HG02588 (cell line): ENCODE data around the gene STK11.

Experiments used
- ATAC-seq: cut with Tn5 transposase; IDR thresholded peaks from one replicate; pipeline ENCODE4 v1.9.1; 2021; ENCODE audit warnings: mild to moderate bottlenecking, moderate library complexity; ENCODE audit not compliant: unreplicated experiment

STK11 gene

DNA sequence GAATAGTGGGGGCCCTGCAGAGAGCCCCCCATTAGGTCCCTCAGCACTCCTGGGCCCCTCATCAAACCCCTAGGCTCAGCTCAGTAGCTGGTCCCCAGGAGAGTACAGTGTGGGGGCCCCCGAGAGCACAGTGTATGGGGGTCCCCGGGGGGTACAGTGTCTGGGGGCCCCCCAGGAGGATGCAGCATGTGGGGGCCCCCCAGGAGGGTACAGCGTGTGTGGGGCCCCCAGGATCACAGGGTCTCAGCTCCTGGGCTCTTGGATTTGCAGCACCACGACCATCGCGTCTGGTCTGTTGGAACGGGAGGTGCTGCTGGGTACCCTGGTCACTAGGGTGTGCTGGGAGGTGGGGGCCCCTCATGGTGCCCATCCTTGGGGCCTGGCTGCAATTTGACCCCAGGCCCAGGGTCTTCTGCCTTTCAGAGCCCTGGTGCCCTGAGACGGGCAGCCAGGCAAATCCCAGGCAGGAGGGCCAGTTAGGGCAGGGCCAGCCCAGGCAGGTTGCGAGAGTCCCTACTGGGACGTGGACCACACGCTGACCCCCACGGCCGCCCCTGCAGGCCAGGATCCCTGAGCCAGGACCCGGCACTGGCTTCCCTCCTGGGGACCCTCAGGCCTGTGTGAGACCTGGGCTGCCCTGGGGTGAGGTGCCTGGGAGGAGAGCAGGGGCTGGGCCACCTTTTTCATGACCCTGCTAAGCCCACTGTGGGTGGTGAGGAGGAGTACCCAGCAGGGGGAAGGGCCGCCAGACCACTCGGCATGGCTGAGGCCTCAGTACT is 18.7 kb downstream of the STK11 start:
- ATAC-seq = no peak

DNA sequence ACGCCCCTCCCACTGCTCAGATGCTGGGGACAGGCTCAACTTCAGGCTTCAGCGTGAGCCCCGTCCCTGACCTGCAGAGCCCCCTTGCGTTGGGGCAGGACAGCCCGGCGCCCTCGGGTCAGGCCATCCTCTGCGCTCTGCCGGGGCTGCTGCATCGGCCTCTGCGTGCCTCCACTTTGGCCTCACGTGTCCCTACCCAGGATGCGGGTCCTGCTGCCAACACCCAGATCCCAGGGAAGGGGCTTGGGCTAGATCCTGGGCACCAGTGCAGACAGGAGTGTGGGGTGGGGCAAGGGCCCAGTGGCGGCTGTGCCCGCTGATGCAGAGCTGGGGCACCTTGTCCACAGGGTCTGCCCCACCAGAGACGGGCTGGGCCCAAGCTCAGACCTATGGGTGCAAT is 19.3 kb downstream of the STK11 start:
- no peak for ATAC-seq

DNA sequence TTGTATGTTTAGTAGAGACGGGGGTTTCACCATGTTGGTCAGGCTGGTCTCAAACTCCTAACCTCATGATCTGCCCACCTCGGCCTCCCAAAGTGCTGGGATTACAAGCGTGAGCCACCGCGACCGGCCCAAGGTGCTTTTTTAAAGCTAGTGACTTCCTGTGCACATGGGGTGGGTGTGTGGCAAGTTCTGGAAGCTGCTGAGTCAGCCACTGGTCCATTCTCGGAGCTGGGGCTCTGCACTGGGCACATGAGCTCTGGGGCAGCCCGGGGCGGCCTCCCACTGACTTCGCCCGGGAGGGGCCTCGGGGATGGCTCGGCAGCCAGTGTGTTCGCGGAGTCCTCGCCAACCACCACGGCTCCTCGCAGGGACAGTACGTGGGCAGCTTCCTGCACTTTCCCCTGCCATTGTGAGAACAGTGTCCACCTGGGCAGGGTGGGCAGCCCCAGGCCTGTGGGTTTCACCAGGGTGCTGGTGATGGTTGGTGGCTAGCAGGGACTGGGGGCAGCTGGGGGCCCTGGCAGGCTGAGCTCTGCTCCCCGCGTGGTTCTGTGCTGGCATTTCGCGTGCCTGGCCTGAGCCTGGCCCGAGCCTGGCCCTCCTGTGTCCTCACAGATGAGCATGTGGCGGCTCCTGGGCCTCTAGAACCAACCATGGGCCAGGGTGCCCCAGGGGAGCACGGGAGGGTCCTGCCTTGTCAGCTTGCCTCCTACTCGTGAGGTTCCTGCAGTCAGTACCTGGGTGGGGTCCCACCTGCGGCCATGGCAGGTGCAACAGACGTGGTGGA is 20.1 kb downstream of the STK11 start:
- ATAC-seq = no peak

DNA sequence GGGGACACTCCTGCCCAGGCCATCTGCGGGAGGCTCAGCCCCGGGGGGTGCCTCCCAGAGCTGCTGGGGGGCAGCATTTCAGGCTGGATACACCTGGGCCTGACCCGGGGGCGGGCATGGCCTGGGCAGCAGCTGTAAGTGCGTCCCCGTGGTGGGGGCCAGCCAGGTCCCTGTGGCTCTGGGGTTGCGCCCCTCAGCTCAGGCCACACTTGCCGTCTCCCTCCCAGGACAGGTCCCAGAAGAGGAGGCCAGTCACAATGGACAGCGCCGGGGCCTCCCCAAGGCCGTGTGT is 20.6 kb downstream of the STK11 start:
- no peak for ATAC-seq

DNA sequence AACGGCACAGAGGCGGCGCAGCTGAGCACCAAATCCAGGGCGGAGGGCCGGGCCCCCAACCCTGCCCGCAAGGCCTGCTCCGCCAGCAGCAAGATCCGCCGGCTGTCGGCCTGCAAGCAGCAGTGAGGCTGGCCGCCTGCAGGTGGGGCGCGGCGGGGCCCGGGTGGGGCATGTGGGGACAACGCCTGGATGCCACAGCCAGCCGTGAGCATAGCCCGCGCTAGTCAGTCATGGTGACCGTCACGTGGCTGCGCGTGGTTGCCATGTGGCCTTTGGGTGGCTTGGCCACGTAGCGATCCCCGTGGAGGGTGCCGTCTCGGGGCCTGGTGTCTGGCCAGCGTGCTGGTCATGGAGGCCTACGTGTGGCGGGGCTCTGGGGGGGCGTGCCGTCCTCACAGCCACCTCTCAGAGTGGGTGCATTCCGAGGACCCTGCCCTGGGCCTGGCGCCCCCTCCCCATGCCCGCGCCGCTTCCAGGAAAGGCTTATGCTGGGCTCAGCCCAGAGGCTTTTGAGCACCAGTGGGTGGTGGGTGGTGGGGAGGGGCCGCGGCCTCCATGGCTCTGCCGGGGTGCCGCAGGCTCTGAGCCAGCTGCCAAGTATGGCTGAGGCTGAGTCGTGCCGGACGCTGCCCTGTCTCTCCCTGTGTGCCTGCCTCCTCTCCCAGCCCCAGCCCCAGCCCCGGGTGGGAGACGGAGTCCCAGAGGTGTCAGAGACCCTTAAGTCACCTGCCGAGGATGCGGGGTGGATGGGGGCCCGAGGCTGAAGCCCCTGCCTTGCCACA is 21.1 kb downstream of the STK11 start:
- ATAC-seq = no peak

DNA sequence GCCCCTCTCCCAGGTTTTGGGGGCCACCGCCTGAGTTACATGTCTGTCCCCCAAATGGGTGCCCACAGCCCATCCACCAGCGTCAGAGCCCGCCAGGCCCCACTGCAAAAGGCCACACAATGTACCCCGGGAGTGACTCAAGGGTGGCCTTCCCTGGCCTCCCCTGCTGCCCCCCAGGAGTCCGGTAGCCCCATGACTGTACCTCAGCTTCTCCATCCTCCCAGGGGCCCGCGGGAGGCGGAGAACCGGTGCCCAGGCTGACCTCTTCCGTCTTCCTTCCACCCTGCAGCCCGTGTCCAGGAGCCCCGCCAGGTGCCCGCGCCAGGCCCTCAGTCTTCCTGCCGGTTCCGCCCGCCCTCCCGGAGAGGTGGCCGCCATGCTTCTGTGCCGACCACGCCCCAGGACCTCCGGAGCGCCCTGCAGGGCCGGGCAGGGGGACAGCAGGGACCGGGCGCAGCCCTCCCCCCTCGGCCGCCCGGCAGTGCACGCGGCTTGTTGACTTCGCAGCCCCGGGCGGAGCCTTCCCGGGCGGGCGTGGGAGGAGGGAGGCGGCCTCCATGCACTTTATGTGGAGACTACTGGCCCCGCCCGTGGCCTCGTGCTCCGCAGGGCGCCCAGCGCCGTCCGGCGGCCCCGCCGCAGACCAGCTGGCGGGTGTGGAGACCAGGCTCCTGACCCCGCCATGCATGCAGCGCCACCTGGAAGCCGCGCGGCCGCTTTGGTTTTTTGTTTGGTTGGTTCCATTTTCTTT is 21.9 kb downstream of the STK11 start:
- no peak for ATAC-seq

DNA sequence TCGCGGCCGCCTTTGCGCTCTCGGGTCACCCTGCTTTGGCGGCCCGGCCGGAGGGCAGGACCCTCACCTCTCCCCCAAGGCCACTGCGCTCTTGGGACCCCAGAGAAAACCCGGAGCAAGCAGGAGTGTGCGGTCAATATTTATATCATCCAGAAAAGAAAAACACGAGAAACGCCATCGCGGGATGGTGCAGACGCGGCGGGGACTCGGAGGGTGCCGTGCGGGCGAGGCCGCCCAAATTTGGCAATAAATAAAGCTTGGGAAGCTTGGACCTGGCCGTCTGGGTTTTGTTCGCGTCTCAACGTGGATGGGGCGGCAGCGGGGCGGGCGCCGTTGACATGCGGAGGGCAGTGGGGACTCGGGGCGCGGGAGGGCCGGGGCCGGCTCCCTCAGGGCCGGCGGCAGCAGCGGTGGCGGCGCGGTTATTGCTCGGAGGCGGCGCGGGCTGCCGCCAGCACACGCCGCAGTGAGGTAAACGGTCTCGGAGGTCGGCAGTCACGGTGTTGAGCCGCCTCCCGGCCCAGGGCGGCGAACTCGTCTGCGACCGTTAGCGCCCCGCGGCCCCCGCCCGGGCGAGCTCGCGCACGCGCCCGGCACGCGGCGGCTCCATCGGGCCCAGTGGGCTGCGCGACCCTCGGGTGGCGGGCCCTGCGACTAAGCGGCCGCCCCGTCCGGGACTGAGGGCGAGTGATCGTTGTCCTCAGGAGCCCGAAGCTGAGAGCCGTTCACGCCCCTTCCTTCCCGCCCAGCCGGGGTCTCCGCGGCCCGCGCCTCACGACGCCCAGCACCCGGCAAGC is 22.8 kb downstream of the STK11 start:
- no peak for ATAC-seq

DNA sequence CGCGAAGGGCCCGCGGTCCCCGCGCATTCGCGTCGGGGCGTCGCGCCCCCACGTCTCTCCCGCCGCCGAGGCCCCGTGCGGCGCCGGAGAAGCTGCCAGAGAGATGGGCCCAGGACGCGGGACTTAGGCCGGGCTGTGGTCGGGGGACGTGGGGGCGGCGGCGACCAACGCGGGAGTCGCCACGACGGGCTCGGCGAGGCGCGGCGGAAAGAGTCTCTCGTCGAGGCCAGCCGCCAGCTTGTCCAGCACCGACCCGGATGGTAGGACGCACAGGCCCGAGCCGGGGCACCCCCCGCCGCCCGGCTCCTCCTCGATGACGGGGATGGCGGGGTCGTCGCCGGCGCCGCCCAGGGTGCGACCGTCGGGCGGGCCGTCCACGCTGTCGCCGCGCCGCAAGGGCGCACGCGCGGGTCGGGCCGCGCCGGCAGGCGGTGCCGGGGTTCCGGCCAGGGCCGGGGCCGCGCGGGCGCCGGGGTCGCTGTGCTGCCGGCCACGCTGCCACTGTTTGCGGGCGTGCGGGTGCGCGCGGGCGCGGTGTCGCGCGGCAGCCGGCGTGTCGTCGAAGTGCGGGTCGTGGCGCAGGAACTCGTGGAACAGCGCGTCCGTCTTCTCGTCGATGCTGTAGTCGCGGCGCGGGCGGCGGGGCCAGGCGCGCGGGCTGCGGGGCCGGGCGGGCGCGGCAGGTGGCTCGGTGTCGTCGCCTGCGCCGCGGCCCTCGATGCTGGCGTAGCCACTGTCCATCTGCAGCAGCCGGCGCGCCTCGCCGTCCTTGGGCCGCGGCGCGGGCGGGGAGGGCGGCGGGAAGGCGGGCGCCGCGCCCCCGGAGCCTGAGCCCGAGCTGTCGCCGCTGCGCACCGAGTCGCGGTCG is 23.7 kb downstream of the STK11 start:
- no peak for ATAC-seq

DNA sequence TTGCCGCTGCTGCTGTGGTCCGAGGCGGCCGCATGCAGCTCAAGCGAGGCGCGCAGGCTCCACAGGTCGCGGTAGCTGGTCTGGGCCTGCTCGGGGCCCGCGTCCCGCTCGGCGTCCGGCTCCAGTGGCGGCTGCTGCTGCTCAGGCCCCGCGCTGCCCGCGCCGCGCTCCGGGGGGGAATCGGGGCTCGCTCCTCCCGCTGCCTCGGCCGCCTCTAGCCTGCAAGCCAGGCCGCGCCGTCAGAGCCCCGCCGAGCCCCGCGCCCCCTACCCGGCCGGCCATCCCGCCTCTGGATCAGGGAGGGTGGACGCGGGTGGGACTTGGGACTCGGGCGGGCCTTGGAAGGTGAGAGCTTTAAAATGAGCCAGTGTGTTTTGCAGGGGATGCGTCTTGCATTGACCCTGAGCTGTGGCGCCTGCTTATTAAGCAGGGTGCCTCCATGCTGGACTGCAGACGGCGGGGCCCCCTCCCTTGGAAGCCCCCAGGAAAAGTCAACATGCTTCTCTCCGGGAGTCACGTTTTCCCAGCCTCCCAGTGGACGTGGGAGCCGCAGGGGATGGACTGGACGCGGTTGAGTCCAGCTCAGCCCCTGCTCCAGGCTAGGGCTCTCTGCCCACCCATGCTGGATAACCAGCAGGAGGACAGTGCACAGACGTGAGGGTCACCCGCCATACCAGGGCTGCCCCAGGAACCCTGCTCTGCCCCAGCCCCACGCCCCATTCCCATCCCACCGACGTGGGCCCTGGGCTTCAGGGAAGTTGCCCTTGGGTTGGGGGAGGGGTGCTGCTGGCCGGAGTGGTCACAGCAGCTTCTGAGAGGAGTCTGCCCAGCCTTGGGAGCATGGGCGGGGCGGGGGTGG is 24.6 kb downstream of the STK11 start:
- ATAC-seq = no peak

DNA sequence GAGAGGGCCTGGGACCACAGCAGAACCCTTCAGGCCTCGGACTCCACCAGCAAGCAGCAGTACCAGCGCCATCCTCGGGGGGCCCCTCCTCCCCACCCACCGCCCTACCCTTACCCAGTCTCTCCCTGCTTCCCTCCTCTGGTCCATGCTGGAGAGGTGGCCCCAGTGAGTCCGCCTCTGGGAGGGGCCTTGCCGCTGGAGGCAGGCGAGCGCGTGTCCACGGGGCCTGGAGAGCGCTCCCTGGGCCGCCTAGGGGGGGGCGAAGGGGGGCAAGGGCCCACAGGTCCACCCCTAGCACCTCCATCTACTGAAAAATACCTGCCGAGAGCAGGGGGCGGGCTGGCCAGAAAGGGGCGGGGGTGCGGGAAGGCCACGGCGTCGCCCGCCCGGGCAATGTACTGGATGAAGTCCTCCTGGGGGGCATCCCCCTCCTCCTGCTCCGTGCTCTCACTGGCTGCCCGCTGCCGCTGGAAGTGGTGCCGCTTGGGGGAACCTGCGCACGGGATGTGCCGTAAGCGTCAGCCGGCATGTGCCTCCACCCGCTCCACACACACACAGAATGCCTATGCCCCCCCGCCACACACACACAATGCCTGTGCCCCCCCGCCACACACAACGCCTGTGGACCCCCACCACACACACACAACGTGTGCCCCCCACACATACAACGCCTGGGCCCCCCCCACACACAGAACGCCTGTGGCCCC is 25.4 kb downstream of the STK11 start:
- no peak for ATAC-seq

DNA sequence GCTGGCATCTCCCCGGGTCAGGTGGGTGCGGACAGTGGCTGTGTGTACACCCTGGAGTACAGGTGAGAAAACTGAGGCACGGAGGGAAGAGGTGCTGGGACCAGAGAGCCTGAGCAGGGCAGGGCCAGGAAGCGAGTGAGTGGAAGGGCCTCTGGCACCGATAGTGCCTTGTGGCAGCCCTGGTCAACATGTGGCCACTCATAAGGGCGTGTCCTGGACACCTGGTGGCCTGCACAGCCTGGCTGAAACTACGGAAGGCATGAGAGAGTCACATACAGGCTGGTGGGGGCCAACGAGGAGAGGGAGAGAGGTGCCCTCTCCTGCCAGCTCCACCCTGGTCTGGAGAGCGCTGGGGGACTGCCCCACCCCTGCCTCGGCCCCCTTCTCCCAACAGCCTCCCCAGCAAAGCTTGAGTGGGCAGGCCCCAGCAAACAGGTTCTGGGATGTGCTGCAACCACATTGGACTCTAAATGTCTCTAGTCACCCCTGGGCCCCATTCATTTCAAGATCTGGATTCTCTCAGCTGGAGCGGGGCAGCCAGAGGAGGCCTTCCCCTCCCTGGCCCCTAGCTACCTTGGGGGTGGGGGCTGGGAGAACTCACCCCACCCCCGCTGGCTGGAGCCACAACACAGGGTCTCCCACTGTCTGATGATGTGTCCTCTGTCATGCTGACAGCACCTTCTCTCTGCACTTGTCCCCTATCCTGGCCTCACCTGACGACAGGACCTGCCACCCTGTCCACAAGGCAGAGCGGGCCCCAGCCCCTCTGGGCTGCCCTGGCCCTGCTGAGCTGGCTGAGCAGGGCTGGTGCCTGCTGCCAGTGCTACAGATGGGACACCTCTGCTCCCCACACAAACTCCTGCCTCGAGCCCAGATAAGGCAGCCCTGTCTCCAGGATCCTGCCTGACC is 26.4 kb downstream of the STK11 start:
- ATAC-seq = no peak

DNA sequence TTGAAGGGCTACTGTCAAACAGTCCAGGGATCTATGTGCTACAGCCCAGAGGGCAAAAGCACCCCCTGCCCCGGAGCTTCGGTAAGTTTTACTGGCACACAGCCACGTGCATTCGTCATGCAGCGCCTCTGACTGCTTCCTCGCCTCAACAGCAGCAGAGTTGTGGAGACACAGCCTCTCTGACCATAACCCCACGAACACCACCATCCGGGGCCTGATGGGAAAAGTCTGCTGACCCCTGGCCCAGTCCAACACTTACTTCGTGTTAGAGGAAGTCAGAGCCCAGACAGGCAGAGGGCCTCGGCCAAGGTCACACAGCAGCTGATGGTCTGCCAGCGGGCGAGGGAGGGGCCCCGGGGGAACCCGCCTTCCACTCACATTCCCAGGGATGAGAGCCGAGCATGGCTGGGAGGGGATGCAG is 27.1 kb downstream of the STK11 start:
- ATAC-seq = no peak

DNA sequence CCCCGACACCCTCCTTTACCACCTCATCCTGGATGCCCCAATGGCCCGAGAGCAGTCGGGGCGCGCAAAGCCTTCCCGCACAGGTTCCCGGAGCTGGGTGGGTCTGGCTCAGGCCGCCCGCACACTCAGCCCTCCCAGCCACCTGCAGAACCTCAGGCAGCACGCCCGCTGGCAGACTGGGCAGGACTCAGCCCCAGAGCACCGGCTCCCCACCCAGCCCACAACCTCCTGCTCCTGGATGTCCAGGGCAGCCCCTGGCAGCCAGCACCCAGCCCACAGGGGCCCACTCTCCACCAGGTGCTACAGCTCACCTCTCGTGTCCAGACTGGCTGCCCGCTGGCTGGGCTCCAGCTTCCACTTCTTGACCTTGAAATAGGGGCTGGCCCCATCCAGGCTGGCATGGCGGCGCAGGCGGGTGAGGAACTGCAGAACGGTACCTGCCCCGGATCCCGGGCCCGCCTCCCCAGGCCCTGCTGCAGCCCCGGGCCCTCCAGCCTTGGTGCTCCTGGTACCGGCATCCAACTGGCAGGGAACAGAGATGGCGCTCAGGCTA is 27.6 kb downstream of the STK11 start:
- no peak for ATAC-seq

DNA sequence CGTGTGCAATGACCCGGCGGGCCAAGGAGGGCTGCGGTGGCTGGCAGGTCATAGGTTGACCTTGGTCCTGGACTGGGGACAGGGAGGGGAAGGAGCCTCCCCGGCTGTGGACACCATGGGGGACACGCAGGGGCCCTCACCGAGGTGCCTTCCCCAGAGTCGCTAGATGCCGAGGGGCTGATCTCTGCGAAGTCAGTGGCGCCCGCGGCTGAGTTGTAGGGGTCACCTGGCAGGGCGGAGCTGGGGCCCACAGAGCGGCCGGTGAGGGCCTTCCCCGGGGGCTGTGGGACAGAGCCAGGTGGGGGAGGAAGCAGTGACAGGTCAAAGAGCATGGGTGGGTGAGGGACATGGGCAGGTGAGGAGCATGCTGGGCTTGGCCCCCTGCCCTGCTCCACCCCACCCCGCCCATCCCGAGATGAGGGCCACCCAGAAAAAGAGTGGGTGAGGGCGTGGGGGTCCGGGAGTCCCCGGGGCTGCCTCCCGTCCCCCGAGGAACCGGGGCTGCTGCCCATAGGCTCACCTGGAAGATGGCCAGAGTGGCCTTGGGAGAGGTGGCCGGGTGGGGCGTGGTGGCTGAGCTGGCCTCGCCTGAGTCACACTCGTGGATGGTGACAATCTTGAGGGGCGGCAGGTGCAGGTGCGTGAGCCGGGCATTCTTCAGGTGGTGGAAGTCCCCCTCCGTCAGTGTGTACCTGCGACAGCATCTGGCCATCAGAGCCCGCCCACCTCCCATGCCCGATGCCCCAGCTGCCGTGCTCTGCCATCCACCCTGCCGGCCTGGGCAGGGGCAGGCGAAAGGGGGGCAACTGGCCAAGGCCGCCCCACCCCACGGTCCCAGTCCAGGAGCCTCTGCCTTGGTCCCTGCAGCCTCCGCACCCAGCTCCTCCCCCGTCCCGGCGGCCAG is 28.7 kb downstream of the STK11 start:
- no peak for ATAC-seq

DNA sequence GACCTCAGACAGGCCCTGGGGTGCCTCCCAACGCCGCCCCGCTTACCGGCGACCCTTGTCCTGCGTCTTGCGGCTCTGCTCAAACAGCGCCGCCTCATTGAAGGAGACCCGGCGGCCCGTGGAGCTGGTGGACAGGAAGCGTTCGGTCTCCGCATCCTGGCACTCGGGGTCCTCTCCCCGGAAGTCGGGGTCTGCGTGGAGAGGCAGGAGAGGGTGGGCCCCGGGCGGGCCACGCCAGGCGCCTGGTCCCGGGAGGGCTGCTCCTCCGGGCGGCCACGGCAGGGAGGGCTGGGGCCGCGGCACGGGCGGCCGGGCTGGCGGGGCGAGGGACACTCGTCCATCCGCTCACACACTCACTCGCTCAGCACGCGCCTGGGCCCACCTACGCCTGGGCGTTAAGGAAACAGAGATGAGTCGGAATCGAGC is 29.4 kb downstream of the STK11 start:
- no peak for ATAC-seq
